Measurements from ENCODE around the gene ZNF618.

- TF ChIP-seq, protein P1, sequence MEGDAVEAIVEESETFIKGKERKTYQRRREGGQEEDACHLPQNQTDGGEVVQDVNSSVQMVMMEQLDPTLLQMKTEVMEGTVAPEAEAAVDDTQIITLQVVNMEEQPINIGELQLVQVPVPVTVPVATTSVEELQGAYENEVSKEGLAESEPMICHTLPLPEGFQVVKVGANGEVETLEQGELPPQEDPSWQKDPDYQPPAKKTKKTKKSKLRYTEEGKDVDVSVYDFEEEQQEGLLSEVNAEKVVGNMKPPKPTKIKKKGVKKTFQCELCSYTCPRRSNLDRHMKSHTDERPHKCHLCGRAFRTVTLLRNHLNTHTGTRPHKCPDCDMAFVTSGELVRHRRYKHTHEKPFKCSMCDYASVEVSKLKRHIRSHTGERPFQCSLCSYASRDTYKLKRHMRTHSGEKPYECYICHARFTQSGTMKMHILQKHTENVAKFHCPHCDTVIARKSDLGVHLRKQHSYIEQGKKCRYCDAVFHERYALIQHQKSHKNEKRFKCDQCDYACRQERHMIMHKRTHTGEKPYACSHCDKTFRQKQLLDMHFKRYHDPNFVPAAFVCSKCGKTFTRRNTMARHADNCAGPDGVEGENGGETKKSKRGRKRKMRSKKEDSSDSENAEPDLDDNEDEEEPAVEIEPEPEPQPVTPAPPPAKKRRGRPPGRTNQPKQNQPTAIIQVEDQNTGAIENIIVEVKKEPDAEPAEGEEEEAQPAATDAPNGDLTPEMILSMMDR (IDR thresholded peaks at IDR 0.05), result no peak
- no peak for TF ChIP-seq HMGXB4 (CRISPR knock-in tag; IDR thresholded peaks at IDR 0.05)
- TF ChIP-seq, protein P2, sequence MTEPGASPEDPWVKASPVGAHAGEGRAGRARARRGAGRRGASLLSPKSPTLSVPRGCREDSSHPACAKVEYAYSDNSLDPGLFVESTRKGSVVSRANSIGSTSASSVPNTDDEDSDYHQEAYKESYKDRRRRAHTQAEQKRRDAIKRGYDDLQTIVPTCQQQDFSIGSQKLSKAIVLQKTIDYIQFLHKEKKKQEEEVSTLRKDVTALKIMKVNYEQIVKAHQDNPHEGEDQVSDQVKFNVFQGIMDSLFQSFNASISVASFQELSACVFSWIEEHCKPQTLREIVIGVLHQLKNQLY (CRISPR knock-in tag; IDR thresholded peaks at IDR 0.05), result no peak
- TF ChIP-seq MYBL2 (CRISPR knock-in tag; IDR thresholded peaks at IDR 0.05), result no peak
Observed at GRCh38 chr9:113851873-113852272, 24.2 kb upstream of the ZNF618 start.
